IPS-15b (cell line): ENCODE data around the gene DCHS2.
A peak's percentile ranks its signal among the peaks of the same experiment; 100 is the strongest.

ENCODE experiments used
- H3K27me3 ChIP-seq: one replicate; pipeline ENCODE4 v1.6.1; 2013; ENCODE audit warnings: low read length; ENCODE audit not compliant: control insufficient read depth, insufficient read depth
- H3K36me3 ChIP-seq: one replicate; pipeline ENCODE4 v1.6.1; 2013; ENCODE audit warnings: low read length; ENCODE audit not compliant: control insufficient read depth, insufficient read depth
- H3K4me1 ChIP-seq: one replicate; pipeline ENCODE4 v1.6.1; 2013; ENCODE audit warnings: mild to moderate bottlenecking, low read length; ENCODE audit not compliant: control insufficient read depth, insufficient read depth
- H3K4me3 ChIP-seq: one replicate; pipeline ENCODE4 v1.5.1; 2013; ENCODE audit warnings: low read depth, low read length
- H3K9ac ChIP-seq: one replicate; pipeline ENCODE4 v1.6.1; 2013; ENCODE audit warnings: low read depth, mild to moderate bottlenecking, low read length
- H3K9me3 ChIP-seq: one replicate; pipeline ENCODE4 v1.6.1; 2013; ENCODE audit warnings: mild to moderate bottlenecking, low read length; ENCODE audit not compliant: control insufficient read depth, insufficient read depth

The DCHS2 gene

DNA sequence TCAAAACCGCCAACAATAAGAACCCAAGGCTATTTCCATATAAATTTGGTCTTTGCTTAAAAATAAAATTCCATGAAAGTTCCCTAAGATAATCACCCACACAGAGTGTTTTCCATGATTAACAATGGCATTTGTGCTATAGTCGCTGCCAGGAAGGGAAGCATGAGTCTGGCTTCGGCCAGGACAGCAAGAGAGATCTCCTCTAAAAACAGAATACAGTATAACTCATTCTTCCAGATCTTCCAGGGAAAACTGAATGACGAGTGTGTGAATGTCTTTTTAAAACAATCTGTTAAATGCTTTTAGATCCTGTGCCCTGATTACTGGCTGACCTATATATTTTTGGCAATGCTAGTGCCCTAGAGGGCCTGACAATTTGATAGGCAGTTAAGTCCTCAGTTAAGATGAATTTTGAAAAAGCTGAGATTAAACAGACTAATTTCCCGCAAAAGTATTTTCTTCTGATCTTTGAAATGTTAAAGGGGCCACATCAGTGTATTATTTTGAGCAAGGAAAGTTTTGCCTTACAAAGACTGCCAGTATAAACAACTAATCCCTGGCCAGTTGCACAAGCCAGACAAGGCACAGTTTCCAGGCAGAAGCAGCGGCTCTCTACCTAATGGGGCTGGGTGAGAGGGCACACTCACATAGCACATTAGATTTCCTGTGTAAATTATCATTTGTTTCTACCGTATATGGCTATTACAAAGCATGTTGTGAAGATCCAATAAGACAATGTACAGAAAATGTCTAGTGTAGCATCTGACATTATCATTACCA is 127.3 kb downstream of the DCHS2 start:
- Histone ChIP-seq H3K9me3 (no peaks in the 10 kb centered on the region), H3K4me3 (no peak overlapping the region), H3K27me3 (no peaks in the 10 kb centered on the region), H3K9ac (no peak overlapping the region), H3K4me1 (no peaks in the 10 kb centered on the region), H3K36me3 (no peaks in the 10 kb centered on the region)

DNA sequence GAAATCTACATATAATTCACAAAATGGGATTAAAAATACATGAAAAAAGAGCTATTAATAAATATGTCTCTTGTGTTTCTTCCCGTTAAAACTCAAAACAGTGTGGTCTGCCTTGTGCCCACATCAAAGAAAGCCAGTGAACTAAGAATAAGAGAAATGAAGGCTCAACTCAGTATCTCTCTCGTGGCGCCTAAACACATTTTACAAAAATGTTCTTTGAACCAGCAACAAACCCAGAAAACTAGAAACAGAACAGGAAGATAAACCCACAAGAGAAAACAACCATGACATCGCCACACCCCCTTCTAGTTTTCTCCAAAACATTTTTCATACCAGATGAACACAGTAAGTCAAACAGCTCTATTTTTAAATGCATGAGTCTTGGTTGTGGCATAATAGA is 130.1 kb downstream of the DCHS2 start:
- Histone ChIP-seq H3K9ac (no peak overlapping the region), H3K9me3 (no peaks in the 10 kb centered on the region), H3K4me1 (no peaks in the 10 kb centered on the region), H3K36me3 (no peaks in the 10 kb centered on the region), H3K27me3 (no peaks in the 10 kb centered on the region), H3K4me3 (no peak overlapping the region)

DNA sequence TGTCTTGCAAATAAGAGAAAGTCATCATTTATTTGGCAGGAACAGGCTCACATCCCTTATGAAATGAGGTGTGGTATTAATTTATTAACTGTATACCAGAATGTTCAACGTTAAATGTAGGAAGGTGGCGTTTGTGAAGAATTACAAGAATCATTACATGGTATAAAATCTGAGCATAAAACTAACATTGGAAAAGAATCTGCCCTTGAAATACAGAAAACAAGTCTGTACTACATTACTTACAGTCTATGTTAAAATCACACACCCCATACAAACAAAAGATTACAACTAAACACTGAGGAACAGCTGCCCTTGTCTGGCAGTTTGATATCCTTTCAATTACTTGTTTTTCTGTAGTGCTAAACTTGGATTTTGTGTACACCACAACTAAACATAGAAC is 131.1 kb downstream of the DCHS2 start:
- Histone ChIP-seq H3K27me3 (no peaks in the 10 kb centered on the region), H3K9ac (no peak overlapping the region)

DNA sequence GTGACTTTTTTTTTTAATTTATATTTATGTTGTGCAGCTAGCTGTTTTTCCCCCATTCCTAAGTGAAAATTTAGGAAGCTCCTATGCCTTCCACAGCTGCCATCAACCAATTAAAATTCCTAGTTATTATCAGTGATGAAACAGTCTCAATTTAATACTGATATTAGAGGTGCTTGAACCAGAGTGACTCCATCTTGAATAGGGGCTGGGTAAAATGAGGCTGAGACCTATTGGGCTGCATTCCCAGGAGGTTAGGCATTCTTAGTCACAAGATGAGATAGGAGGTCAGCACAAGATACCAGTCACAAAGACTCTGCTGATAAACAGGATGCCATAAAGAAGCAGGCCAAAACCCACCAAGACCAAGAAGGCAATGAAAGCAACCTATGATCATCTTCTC is 136.7 kb downstream of the DCHS2 start:
- Histone ChIP-seq H3K9me3 (no peaks in the 10 kb centered on the region), H3K4me1 (no peaks in the 10 kb centered on the region), H3K4me3 (no peak overlapping the region), H3K9ac (no peak overlapping the region), H3K36me3 (no peaks in the 10 kb centered on the region), H3K27me3 (no peaks in the 10 kb centered on the region)

More for the DNA sequence above, 131.1 kb downstream of the DCHS2 start:
- H3K9me3 ChIP-seq, result no peaks in the 10 kb centered on the region
- no peak overlapping the region for H3K4me3 ChIP-seq
- H3K36me3 ChIP-seq, result no peaks in the 10 kb centered on the region
- H3K4me1 ChIP-seq, result no peaks in the 10 kb centered on the region

DNA sequence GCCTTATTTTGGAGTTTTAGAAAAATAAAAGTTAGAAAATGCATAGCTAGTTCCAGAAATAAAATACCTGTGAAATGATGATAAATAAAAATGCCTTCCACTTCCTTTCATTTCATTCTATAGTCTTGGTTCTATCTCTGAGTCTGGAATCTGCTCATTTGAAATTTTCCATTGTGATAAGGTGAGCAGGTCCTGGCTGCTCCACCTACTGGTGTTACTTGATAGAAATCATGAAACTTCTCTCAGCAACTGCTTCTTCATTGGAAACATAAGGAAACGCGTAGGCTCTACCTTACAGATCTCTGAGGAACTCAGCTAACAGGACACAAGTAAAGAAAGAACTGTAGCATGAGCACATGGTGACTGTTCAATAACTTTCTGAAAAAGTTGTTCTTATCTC is 141.8 kb downstream of the DCHS2 start:
- Histone ChIP-seq H3K4me3 (no peak overlapping the region), H3K9ac (no peak overlapping the region), H3K27me3 (no peaks in the 10 kb centered on the region), H3K36me3 (no peaks in the 10 kb centered on the region), H3K4me1 (no peaks in the 10 kb centered on the region), H3K9me3 (no peaks in the 10 kb centered on the region)

DNA sequence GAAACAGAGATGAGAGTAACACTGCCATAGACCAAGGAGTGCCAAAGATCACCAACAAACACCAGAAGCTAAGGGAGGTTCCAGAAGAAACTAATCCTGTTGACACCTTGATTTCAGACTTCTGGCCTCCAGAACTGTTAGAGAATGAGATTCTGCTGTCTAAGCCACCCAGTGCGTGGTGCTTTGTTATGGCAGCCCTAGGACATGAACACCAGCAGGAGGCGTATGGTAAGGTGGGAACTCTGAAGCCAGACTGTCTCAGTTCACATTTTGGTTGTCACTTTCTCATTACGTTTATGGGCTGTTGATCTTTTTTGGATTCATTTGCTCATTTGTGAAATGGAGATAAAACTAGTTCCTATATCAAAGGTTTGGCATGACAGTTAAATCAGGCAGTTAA is 142.9 kb downstream of the DCHS2 start:
- Histone ChIP-seq H3K27me3 (no peaks in the 10 kb centered on the region), H3K9ac (no peak overlapping the region), H3K4me1 (no peaks in the 10 kb centered on the region), H3K4me3 (no peak overlapping the region), H3K9me3 (no peaks in the 10 kb centered on the region), H3K36me3 (no peaks in the 10 kb centered on the region)

DNA sequence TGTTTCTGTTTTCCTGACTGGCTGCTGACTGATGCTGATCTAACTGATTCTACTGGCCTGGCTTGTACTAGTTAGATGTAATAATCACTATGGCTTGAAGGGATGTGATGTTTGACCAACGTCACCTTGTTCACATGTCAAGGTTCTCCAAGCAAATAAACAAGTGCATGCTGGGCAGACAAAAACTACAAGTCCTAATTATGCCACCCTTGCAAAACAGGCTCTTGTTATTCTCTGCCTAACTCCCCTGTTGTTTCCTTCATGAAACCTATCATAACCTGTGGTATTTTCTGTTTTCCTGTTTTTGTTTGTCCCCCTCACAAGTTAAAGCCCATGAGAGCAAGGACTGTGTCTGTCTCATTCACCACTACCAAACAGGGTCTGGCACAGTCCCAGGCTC is 146.2 kb downstream of the DCHS2 start:
- no peaks in the 10 kb centered on the region for H3K9me3 ChIP-seq
- H3K36me3 ChIP-seq, result no peaks in the 10 kb centered on the region
- no peak overlapping the region for H3K4me3 ChIP-seq
- H3K27me3 ChIP-seq, result no peaks in the 10 kb centered on the region
- no peak overlapping the region for H3K9ac ChIP-seq
- no peaks in the 10 kb centered on the region for H3K4me1 ChIP-seq

DNA sequence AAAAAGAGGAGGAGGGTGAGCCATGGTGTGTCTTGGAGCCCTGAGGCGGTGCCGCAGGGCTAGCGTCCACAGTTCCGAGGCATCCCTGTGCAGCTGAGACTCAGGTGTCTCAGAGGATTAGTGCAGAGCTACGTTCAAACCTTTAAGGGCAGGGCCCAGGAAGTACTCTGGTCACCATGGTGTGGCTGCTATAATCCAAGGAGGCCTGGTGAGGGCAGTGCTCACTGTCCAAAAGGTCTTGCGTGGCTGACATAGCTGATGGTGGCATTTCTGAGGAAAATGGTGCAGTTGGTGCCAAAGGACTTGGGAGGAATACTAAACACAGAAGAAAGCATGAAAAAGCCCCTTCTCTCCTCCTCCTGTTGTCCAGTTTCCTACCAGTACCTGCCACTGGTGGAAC is 146.9 kb downstream of the DCHS2 start:
- no peak overlapping the region for H3K9ac ChIP-seq
- no peaks in the 10 kb centered on the region for H3K36me3 ChIP-seq
- no peaks in the 10 kb centered on the region for H3K27me3 ChIP-seq
- H3K9me3 ChIP-seq, result no peaks in the 10 kb centered on the region
- H3K4me1 ChIP-seq, result no peaks in the 10 kb centered on the region
- no peak overlapping the region for H3K4me3 ChIP-seq

DNA sequence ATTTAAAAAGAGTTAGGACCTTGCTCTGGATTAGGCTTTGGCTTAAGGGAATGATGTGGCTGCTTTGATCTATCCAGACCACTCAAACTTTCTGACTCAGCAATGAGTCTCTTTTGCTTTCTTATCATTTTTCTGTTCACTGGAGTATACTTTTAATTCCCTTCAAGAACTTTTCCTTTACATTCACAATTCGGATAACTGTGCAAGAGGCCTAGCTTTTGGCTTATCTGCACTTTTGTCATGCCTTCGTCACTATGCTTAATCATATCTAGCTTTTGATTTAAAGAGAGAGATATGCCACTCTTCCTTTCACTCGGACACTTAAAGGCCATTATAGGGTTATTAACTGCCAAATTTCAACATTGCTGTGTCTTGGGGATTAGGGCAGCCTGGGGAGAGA is 147.9 kb downstream of the DCHS2 start:
- H3K36me3 ChIP-seq, result no peaks in the 10 kb centered on the region
- no peaks in the 10 kb centered on the region for H3K27me3 ChIP-seq
- H3K9ac ChIP-seq, result no peak overlapping the region

DNA sequence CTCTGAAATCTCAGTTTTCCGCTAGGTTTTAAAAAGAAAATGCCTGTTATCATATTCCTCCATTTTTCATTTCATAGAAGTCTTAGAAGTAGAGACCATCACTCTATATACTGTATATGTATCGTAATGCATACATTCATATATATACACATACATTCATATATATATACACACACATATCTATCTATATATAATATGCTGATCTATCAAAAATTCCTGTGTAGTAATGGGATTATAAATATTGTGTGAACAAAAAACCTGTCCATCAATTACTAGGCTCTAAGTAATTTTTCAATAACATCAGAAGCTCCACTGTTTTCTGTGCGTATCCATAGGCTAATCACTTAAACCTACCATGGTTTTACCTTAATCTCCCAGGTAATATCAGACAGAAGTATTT is 150.2 kb downstream of the DCHS2 start:
- no peaks in the 10 kb centered on the region for H3K4me1 ChIP-seq
- H3K9me3 ChIP-seq, result no peaks in the 10 kb centered on the region
- no peaks in the 10 kb centered on the region for H3K36me3 ChIP-seq
- no peak overlapping the region for H3K9ac ChIP-seq
- no peak overlapping the region for H3K4me3 ChIP-seq
- no peaks in the 10 kb centered on the region for H3K27me3 ChIP-seq

More for the DNA sequence above, 147.9 kb downstream of the DCHS2 start:
- Histone ChIP-seq H3K4me1 (no peaks in the 10 kb centered on the region), H3K9me3 (no peaks in the 10 kb centered on the region), H3K4me3 (no peak overlapping the region)

DNA sequence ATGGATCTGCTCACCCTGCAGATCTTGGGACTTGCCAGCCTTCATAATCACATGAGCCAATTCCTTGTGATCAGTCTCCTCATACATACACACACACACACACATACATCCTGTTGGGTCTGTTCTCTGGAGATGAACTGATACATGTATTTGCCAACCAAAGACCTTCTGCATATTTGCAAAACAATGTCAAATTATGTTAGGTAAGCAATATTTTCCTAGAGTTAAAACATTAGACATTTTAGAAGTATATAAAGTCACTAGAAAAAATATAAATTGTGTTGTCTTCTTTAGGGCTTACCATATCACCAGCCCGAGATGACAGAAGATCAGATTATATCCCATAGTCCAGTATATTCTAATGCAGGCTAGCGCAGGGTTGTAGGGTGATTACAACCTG is 156.0 kb downstream of the DCHS2 start:
- Histone ChIP-seq H3K4me1 (no peaks in the 10 kb centered on the region), H3K9me3 (no peaks in the 10 kb centered on the region), H3K4me3 (no peak overlapping the region), H3K9ac (no peak overlapping the region), H3K36me3 (no peaks in the 10 kb centered on the region), H3K27me3 (peaks cover 19% of the 10 kb centered on the region)

DNA sequence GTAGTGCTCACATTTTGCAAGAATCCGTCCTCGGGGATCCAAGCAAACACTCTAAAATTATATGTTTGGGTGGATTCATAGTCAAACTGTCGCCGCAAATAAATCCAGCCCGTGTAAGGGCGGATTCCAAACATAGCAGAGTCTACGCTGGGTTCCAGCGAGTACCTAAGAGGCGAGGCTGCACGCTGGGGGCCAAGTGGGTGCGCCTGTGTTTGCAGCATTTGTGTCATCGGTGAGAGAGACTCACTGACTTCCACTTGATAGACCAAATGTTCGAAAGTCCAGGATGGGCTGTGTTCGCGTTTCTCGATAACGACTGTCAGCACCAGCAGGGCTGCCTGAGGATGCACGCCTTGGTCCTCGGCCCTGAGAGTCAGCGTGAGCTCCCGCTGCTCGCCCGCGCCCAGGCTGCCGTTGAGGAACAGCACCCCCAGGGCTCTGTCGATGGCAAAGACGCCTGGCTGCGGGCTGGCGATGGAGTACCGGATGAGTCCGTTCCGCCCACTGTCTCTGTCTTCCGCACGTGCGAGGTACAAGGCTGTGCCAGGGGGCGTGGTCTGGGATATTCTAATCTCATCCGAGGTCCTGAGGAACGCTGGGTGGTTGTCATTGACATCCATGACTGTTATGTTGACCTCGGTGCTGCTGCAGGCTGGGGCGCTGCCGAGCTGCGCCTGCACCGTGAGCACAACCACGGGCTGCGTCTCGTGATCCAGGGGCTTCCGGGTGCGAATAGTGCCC is 158.7 kb downstream of the DCHS2 start:
- no peaks in the 10 kb centered on the region for H3K36me3 ChIP-seq
- H3K27me3 ChIP-seq, result peaks cover 19% of the 10 kb centered on the region
- peak overlapping the region; percentile 45 for H3K4me3 ChIP-seq
- no peaks in the 10 kb centered on the region for H3K9me3 ChIP-seq
- no peak overlapping the region for H3K9ac ChIP-seq
- no peaks in the 10 kb centered on the region for H3K4me1 ChIP-seq
